ENCODE results near the gene LIN54.

LIN54 gene

GRCh38 chr4:82909326-82909725 lies 101.3 kb downstream of the LIN54 start:
- DNase-seq = no peak
- Histone ChIP-seq H3K9ac (ENCODE audit: low read length) (no peak overlapping the region), H3K4me3 (ENCODE audit: low read length) (no peak overlapping the region), H3K27ac (ENCODE audit: low read length) (no peak overlapping the region), H3K27me3 (replicated peaks; ENCODE audit: insufficient read depth, low read length) (peaks cover 6% of the 10 kb centered on the region), H3F3A (ENCODE audit: insufficient read depth, low read length) (peaks cover 12% of the 10 kb centered on the region; the same call in 1 of the 2 replicates), H2AFZ (ENCODE audit: low read length) (no peak overlapping the region), H3K9me2 (replicated peaks; ENCODE audit: insufficient read depth, low read length) (no peaks in the 10 kb centered on the region), H3K79me2 (ENCODE audit: low read length) (no peaks in the 10 kb centered on the region), H4K20me1 (ENCODE audit: insufficient read depth, low read length) (peaks cover 8% of the 10 kb centered on the region; the same call in 1 of the 2 replicates), H3K36me3 (replicated peaks; ENCODE audit: insufficient read depth, low read length) (no peaks in the 10 kb centered on the region), H3K4me2 (ENCODE audit: low read depth, low read length) (no peak overlapping the region), H3K9me3 (replicated peaks; ENCODE audit: insufficient read depth, low read length) (no peaks in the 10 kb centered on the region), H3K4me1 (ENCODE audit: low read length) (0 out of 2 replicates have a peak, but pooled peaks cover 10% of the 10 kb centered on the region)
- TF ChIP-seq EZH2 (optimal IDR thresholded peaks at IDR 0.05; ENCODE audit: low read depth, low read length) (no peak), EZH2phosphoT487 (IDR thresholded peaks at IDR 0.05; ENCODE audit: low read length) (no peak), CTCF (IDR thresholded peaks at IDR 0.05; ENCODE audit: low read length) (no peak)

DNA sequence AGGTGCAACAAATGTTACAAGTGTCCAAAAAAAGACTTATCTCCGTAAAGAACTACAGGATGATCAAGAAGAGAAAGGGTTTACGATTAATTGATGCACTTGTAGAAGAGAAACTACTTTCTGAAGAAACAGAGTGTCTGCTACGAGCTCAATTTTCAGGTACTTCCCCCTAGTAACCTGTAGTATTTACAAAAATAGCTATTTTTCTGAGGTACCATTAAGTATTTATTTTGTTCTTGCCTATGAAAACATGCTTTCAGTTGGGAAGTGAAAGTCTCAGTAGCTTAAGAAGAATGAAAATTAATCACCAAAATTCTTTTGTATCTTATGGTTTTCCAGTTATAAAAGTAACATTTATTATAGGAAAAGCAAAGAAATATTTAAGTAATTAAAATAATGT lies 104.2 kb downstream of the LIN54 start:
- TF ChIP-seq EZH2 (optimal IDR thresholded peaks at IDR 0.05; ENCODE audit: low read depth, low read length) (no peak), CTCF (IDR thresholded peaks at IDR 0.05; ENCODE audit: low read length) (no peak), EZH2phosphoT487 (IDR thresholded peaks at IDR 0.05; ENCODE audit: low read length) (no peak)
- H3K27ac ChIP-seq (ENCODE audit: low read length) = no peak overlapping the region
- H3K4me2 ChIP-seq (ENCODE audit: low read depth, low read length) = no peak overlapping the region
- no peak overlapping the region for H2AFZ ChIP-seq (ENCODE audit: low read length)
- H3K9me3 ChIP-seq (replicated peaks; ENCODE audit: insufficient read depth, low read length) = no peaks in the 10 kb centered on the region
- H3K4me1 ChIP-seq (ENCODE audit: low read length) = 0 out of 2 replicates have a peak, but pooled peaks cover 13% of the 10 kb centered on the region
- peaks cover 15% of the 10 kb centered on the region; the same call in 1 of the 2 replicates for H3F3A ChIP-seq (ENCODE audit: insufficient read depth, low read length)
- H4K20me1 ChIP-seq (ENCODE audit: insufficient read depth, low read length) = peaks cover 8% of the 10 kb centered on the region; the same call in 1 of the 2 replicates
- H3K4me3 ChIP-seq (ENCODE audit: low read length) = no peak overlapping the region
- no peaks in the 10 kb centered on the region for H3K36me3 ChIP-seq (replicated peaks; ENCODE audit: insufficient read depth, low read length)
- peaks cover 11% of the 10 kb centered on the region for H3K79me2 ChIP-seq (ENCODE audit: low read length)
- peaks cover 9% of the 10 kb centered on the region for H3K27me3 ChIP-seq (replicated peaks; ENCODE audit: insufficient read depth, low read length)
- no peak overlapping the region for H3K9ac ChIP-seq (ENCODE audit: low read length)
- H3K9me2 ChIP-seq (replicated peaks; ENCODE audit: insufficient read depth, low read length) = no peaks in the 10 kb centered on the region
- no peak for DNase-seq

DNA sequence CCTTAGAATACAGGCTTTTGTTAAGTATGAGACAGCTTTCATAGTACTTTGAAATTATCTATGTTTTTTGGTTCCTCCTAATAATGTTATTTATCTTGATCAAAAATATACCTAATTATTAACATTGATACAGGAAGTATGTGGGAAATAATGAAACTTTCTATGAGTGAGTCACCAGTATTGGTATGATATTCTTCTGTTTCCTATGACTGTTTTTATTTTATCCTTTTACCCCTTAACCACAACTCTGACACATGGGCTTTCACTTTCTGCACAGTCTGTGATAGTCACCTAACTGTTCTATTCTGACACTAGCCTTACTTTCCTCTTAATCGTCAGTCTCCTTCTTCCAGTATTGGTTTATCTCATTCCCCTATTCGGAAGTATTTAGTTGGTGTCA lies 105.4 kb downstream of the LIN54 start:
- no peak overlapping the region for H2AFZ ChIP-seq (ENCODE audit: low read length)
- H3K4me2 ChIP-seq (ENCODE audit: low read depth, low read length) = no peak overlapping the region
- no peaks in the 10 kb centered on the region for H3K9me3 ChIP-seq (replicated peaks; ENCODE audit: insufficient read depth, low read length)
- H3K4me1 ChIP-seq (ENCODE audit: low read length) = 0 out of 2 replicates have a peak, but pooled peaks cover 13% of the 10 kb centered on the region
- H3K9ac ChIP-seq (ENCODE audit: low read length) = no peak overlapping the region
- peaks cover 9% of the 10 kb centered on the region for H3K27me3 ChIP-seq (replicated peaks; ENCODE audit: insufficient read depth, low read length)
- TF ChIP-seq CTCF (IDR thresholded peaks at IDR 0.05; ENCODE audit: low read length) (no peak), EZH2phosphoT487 (IDR thresholded peaks at IDR 0.05; ENCODE audit: low read length) (0 out of 2 replicates have a peak, but pooled peaks have one; percentile 85)
- peak; percentile 68 for DNase-seq
- H3K79me2 ChIP-seq (ENCODE audit: low read length) = peaks cover 12% of the 10 kb centered on the region
- peaks cover 8% of the 10 kb centered on the region; the same call in 1 of the 2 replicates for H4K20me1 ChIP-seq (ENCODE audit: insufficient read depth, low read length)
- H3K36me3 ChIP-seq (replicated peaks; ENCODE audit: insufficient read depth, low read length) = no peaks in the 10 kb centered on the region
- H3F3A ChIP-seq (ENCODE audit: insufficient read depth, low read length) = peaks cover 25% of the 10 kb centered on the region
- no peaks in the 10 kb centered on the region for H3K9me2 ChIP-seq (replicated peaks; ENCODE audit: insufficient read depth, low read length)
- no peak overlapping the region for H3K27ac ChIP-seq (ENCODE audit: low read length)
- no peak overlapping the region for H3K4me3 ChIP-seq (ENCODE audit: low read length)
